Tibial nerve (tissue), 4 donors: Measurements from ENCODE around the gene LCT.

Source experiments
- CTCF ChIP-seq, 5 experiments: fragments of 200-600 bp in 3 of 5; fragments of 450-650 bp in 2 of 5; sonication (generic) in 3 of 5; IDR thresholded peaks; one replicate each; pipeline ENCODE4 v1.5.1; 2016 to 2019; ENCODE audit warnings: antibody characterized with exemption in 5 of 5, mild to moderate bottlenecking in 3 of 5, moderate library complexity in 2 of 5
- EP300 ChIP-seq, 2 donors: sonication (generic); formaldehyde crosslinking; IDR thresholded peaks; one replicate each; pipeline ENCODE4 v1.6.1; 2017; ENCODE audit warnings: antibody characterized with exemption in 2 of 2, mild to moderate bottlenecking in 1 of 2

DNA sequence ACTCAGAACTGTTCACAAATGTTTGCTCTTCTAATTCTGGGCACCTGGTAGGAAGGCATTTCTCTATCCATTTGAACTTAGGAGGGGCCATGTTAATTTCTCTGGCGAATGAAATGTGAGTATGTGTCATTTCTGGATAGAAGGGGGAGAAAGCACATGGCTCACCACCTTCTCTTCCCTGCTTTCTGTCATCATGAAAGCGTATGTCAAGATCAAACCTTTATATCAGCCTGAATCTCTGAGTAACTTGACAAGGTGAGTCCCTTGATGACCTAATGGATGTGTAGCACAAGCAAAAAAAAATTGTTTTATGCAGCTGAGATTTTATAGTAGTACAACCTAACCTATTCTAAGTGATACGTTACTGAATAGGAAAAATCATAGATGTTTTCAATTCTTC, 12.1 kb upstream of the LCT start:
- no peak for TF ChIP-seq CTCF (IDR thresholded peaks at IDR 0.05)
- TF ChIP-seq EP300 (IDR thresholded peaks at IDR 0.05): no peak
